CD14-positive monocyte (primary cell): Measurements from ENCODE around the gene INPP5A. TPM values are rescaled to one million over a fixed set of nuclear protein-coding genes. Genes with fewer than 3 reads are reported as not detected.
A peak's percentile ranks its signal among the peaks of the same experiment; 100 is the strongest.

Source experiments
- DNase-seq, 3 donors: peaks; one replicate each; pipeline ENCODE4 v3.0.0-alpha.2; 2011 to 2022
- H2AFZ ChIP-seq: 2 replicates; pipeline ENCODE4 v1.6.0; 2012; ENCODE audit warnings: mild to moderate bottlenecking, low read depth, low read length, inconsistent platforms; ENCODE audit not compliant: insufficient read depth, poor library complexity, severe bottlenecking
- H3K27ac ChIP-seq, 2 donors: 1 replicate in 1 of 2; 2 replicates in 1 of 2; pipeline ENCODE4 v1.5.1; 2012 to 2013; ENCODE audit warnings: low read length in 2 of 2, control low read depth in 1 of 2, inconsistent platforms in 1 of 2, low read depth in 1 of 2, mild to moderate bottlenecking in 1 of 2
- H3K27me3 ChIP-seq, 2 donors: one replicate each; pipeline versions ENCODE4 v1.6.0 to v1.6.1; 2011 to 2013; ENCODE audit warnings: low read length in 2 of 2; ENCODE audit not compliant: control insufficient read depth in 2 of 2, insufficient read depth in 2 of 2
- H3K36me3 ChIP-seq, 2 donors: replicated peaks in 1 of 2; 1 replicate in 1 of 2; 2 replicates in 1 of 2; pipeline versions ENCODE4 v1.5.1 to v1.6.1; 2012 to 2013; ENCODE audit warnings: low read length in 2 of 2, control low read depth in 1 of 2, inconsistent platforms in 1 of 2, mild to moderate bottlenecking in 1 of 2; ENCODE audit not compliant: insufficient read depth in 2 of 2, control insufficient read depth in 1 of 2
- H3K4me1 ChIP-seq, 2 donors: 1 replicate in 1 of 2; 2 replicates in 1 of 2; pipeline versions ENCODE4 v1.5.1 to v1.6.1; 2012 to 2013; ENCODE audit warnings: low read length in 2 of 2, control low read depth in 1 of 2, inconsistent platforms in 1 of 2, mild to moderate bottlenecking in 1 of 2, moderate library complexity in 1 of 2; ENCODE audit not compliant: insufficient read depth in 2 of 2, control insufficient read depth in 1 of 2
- H3K4me2 ChIP-seq: replicated peaks from 2 replicates; pipeline ENCODE3; 2012; ENCODE audit warnings: low read length, moderate library complexity, mild to moderate bottlenecking; ENCODE audit not compliant: poor library complexity, severe bottlenecking; ENCODE audit errors: extremely low read depth
- H3K4me3 ChIP-seq, 3 experiments: fragments of 200-600 bp in 1 of 3; sonication (generic) in 1 of 3; replicated peaks in 1 of 3; 1 replicate in 2 of 3; 2 replicates in 1 of 3; pipeline ENCODE4 v1.5.1; 2011 to 2013; ENCODE audit warnings: low read length in 3 of 3, mild to moderate bottlenecking in 3 of 3, control low read depth in 2 of 3, low read depth in 2 of 3, inconsistent platforms in 1 of 3, moderate library complexity in 1 of 3
- H3K79me2 ChIP-seq: 2 replicates; pipeline ENCODE4 v1.6.0; 2012; ENCODE audit warnings: mild to moderate bottlenecking, control low read depth, inconsistent platforms, low read length, moderate library complexity; ENCODE audit not compliant: insufficient read depth
- H3K9ac ChIP-seq: 2 replicates; pipeline ENCODE4 v1.6.0; 2017; ENCODE audit warnings: low read length, mild to moderate bottlenecking; ENCODE audit not compliant: insufficient read depth, poor library complexity, severe bottlenecking
- H3K9me3 ChIP-seq, 2 donors: replicated peaks in 1 of 2; 1 replicate in 1 of 2; 2 replicates in 1 of 2; pipeline versions ENCODE4 v1.5.1 to v1.6.1; 2012 to 2013; ENCODE audit warnings: low read length in 2 of 2, control low read depth in 1 of 2; ENCODE audit not compliant: control insufficient read depth in 1 of 2, insufficient read depth in 1 of 2
- H4K20me1 ChIP-seq: 2 replicates; pipeline ENCODE4 v1.6.0; 2012; ENCODE audit warnings: mild to moderate bottlenecking, low read length, control low read depth, moderate library complexity; ENCODE audit not compliant: insufficient read depth
- H3K27ac Mint-ChIP-seq, 7 donors: one replicate each; pipeline ENCODE4 v1.8.0; 2020; ENCODE audit warnings: mild to moderate bottlenecking in 7 of 7, mixed read lengths in 7 of 7, moderate library complexity in 6 of 7, inconsistent platforms in 2 of 7
- H3K27me3 Mint-ChIP-seq, 3 donors: one replicate each; pipeline ENCODE4 v1.8.0; 2021 to 2022; ENCODE audit warnings: low read depth in 3 of 3, mild to moderate bottlenecking in 3 of 3, mixed read lengths in 3 of 3, moderate library complexity in 3 of 3, inconsistent platforms in 1 of 3
- H3K36me3 Mint-ChIP-seq, 2 donors: one replicate each; pipeline ENCODE4 v1.8.0; 2020; ENCODE audit warnings: mixed read lengths in 2 of 2, inconsistent platforms in 1 of 2, mild to moderate bottlenecking in 1 of 2
- H3K4me1 Mint-ChIP-seq: one replicate; pipeline ENCODE4 v1.8.0; 2020; ENCODE audit warnings: mild to moderate bottlenecking, mixed read lengths
- H3K4me3 Mint-ChIP-seq, 2 donors: one replicate each; pipeline ENCODE4 v1.8.0; 2020; ENCODE audit warnings: mild to moderate bottlenecking in 2 of 2, mixed read lengths in 2 of 2, moderate library complexity in 1 of 2
- H3K9me3 Mint-ChIP-seq, 7 donors: one replicate each; pipeline ENCODE4 v1.8.0; 2020 to 2022; ENCODE audit warnings: mixed read lengths in 7 of 7, mild to moderate bottlenecking in 6 of 7, moderate library complexity in 6 of 7, inconsistent platforms in 2 of 7
- CTCF ChIP-seq: fragments of 200-600 bp; IDR thresholded peaks from one replicate; pipeline ENCODE4 v1.8.0; 2022; ENCODE audit warnings: antibody characterized with exemption, mild to moderate bottlenecking
- WGBS: methylation state at CpG from one replicate; pipeline ENCODE4 v1.1.5; 2013; ENCODE audit warnings: missing lambda C conversion rate; ENCODE audit not compliant: insufficient coverage; 5-methylcytosine and 5-hydroxymethylcytosine counted together
- intact Hi-C, 2 donors: fragments of 100-400 bp; cut with micrococcal nuclease; formaldehyde crosslinking; loops; one replicate each; pipeline versions ENCODE4 v1.15.0 to v1.15.1; 2023
- polyA plus RNA-seq, 3 donors: library from polyadenylated mRNA; depleted of rRNA in 1 of 3; unstranded in 2 of 3; stranded (reverse) in 1 of 3; fragments of 300-500 nt in 2 of 3; fragments of >200 nt in 1 of 3; fragmentation: Illumina TruSeq in 2 of 3; gene quantifications; 1 replicate in 2 of 3; 2 replicates in 1 of 3; pipeline ENCODE4 v1.2.3, GENCODE V29; 2012 to 2021

The INPP5A gene
- polyA plus RNA-seq, 3 donors: 0.87 to 17.2 (median 2.9) TPM

- H3K27ac ChIP-seq: no peak overlapping the region
- H3K27me3 ChIP-seq: no peaks in the 10 kb centered on the region
- H2AFZ ChIP-seq: no peak overlapping the region
- Mint-ChIP-seq H3K36me3 (no peaks in the 10 kb centered on the region), H3K27ac (peak overlapping the region in 1 of 7 donors; percentile 77), H3K9me3 (peaks cover 5 to 13% (median 11%) of the 10 kb centered on the region in 7 donors), H3K4me3 (no peak overlapping the region), H3K27me3 (peaks cover 3 to 11% (median 5%) of the 10 kb centered on the region in 3 donors), H3K4me1 (peaks cover 24% of the 10 kb centered on the region)
- no peak overlapping the region for H3K9ac ChIP-seq
- no peaks in the 10 kb centered on the region for H3K79me2 ChIP-seq
- H3K9me3 ChIP-seq: peaks cover 0 to 4% of the 10 kb centered on the region in 2 donors
- no peak for TF ChIP-seq CTCF
- no peak overlapping the region for H3K4me2 ChIP-seq
- 96% methylated on average over 3 of the region's 9 CpGs for WGBS
- no peaks in the 10 kb centered on the region for H3K36me3 ChIP-seq
- no peak overlapping the region for H3K4me3 ChIP-seq
- DNase-seq: no peak
- peaks cover 17 to 25% of the 10 kb centered on the region in 2 donors for H3K4me1 ChIP-seq
- no peaks in the 10 kb centered on the region for H4K20me1 ChIP-seq
- intact Hi-C loops: no loop called here
These were observed 24.8 kb upstream of the INPP5A start for GRCh38 chr10:132512693-132513345.

DNA sequence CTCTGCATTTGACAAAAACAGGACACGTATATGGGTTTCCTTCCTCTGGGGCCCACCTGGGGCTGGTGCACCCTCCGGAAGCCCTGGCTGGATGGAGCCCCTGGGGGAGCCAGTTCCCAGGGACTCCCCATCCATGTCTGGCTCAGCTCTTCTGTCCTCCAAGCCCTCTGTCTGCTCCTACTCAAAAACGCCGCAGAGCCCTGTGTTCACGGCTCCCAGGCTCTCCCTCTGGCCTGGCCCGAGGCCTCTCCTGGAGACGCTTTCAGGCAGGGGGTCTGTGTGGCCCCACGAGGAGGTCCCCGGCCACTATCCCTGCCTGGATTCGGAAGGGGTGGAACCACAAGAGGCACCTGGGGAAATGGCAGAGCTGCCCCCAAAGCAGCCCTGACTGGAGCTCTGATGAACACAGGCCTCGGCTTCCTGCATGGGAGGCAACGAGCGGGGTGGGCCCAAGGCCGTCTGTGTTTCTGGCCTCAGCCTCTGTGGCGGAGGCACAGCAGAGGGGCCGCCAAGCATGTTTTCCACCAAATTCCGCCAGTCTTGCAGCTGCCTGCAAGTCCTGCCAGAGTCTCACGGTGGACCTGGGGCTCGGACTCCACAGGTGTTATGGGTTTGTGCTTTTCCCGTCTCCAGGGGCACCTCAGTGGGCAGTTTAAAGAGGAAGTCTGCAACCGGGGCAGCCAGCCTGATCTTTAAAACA lies 22.6 kb upstream of the INPP5A start:
- Histone ChIP-seq H3K4me3 (no peak overlapping the region), H3K4me2 (peak overlapping the region; percentile 38)
- WGBS: 32% methylated on average over 19 of the region's 21 CpGs

More for the DNA sequence above, 22.6 kb upstream of the INPP5A start:
- no peaks in the 10 kb centered on the region for H4K20me1 ChIP-seq
- H2AFZ ChIP-seq: peak overlapping the region; percentile 53
- H3K79me2 ChIP-seq: no peaks in the 10 kb centered on the region
- DNase-seq: no peak
- Mint-ChIP-seq H3K9me3 (peaks cover 5 to 16% (median 11%) of the 10 kb centered on the region in 7 donors), H3K36me3 (no peaks in the 10 kb centered on the region), H3K27me3 (peaks cover 2 to 23% (median 11%) of the 10 kb centered on the region in 3 donors), H3K4me1 (peaks cover 37% of the 10 kb centered on the region), H3K27ac (peak overlapping the region in 1 of 7 donors; percentile 53), H3K4me3 (peak overlapping the region; percentile 31 to 64)
- peaks cover 0 to 4% of the 10 kb centered on the region in 2 donors for H3K9me3 ChIP-seq
- H3K27me3 ChIP-seq: no peaks in the 10 kb centered on the region
- no peak overlapping the region for H3K9ac ChIP-seq
- H3K4me1 ChIP-seq: peaks cover 26 to 40% of the 10 kb centered on the region in 2 donors
- TF ChIP-seq CTCF: no peak
- H3K36me3 ChIP-seq: no peaks in the 10 kb centered on the region
- intact Hi-C loops: no loop called here
- H3K27ac ChIP-seq: no peak overlapping the region
